GM04504 (cell line): ENCODE data around the gene ATP5F1D.
"Not testable (repeated sequence)": the region's sequence is repeated elsewhere in the genome, so short reads cannot be mapped to it uniquely, and the experiment has no call there.

Experiments
- DNase-seq: peaks from one replicate; pipeline ENCODE4 v3.0.0-alpha.2; 2012; ENCODE audit warnings: low read depth

Gene ATP5F1D

GRCh38 chr19:1241417-1242095 is at the start of gene ATP5F1D:
Gene ATP5F1D (plus strand): TSS chr19:1241751. CDS start chr19:1241851, 100 bp downstream.
- peak; percentile 82 for DNase-seq

- DNase-seq, result no peak
Observed at GRCh38 chr19:1199531-1199930, 42.0 kb upstream of the ATP5F1D start.

- not testable (repeated sequence) for DNase-seq
Observed at GRCh38 chr19:1200614-1201013, 40.9 kb upstream of the ATP5F1D start.

GRCh38 chr19:1205114-1206099 is 36.1 kb upstream of the ATP5F1D start, which contains the start of gene STK11:
Gene STK11 (plus strand): TSS chr19:1205778. CDS start chr19:1206914, 1,136 bp downstream.
- DNase-seq, result peak; percentile 94

- no peak for DNase-seq
Observed at GRCh38 chr19:1206150-1206863, 35.2 kb upstream of the ATP5F1D start.

- DNase-seq, result no peak
Observed at GRCh38 chr19:1206864-1207450, 34.6 kb upstream of the ATP5F1D start.

- DNase-seq, result not testable (repeated sequence)
Observed at GRCh38 chr19:1208830-1209229, 32.7 kb upstream of the ATP5F1D start.

GRCh38 chr19:1210227-1210538 is 31.4 kb upstream of the ATP5F1D start:
- no peak for DNase-seq

- no peak for DNase-seq
Observed at GRCh38 chr19:1211494-1212234, 29.9 kb upstream of the ATP5F1D start.

- peak; percentile 74 for DNase-seq
Observed at GRCh38 chr19:1213391-1214286, 27.9 kb upstream of the ATP5F1D start.

GRCh38 chr19:1214299-1214861 is 27.2 kb upstream of the ATP5F1D start:
- DNase-seq, result no peak

- DNase-seq, result no peak
Observed at GRCh38 chr19:1214862-1215731, 26.5 kb upstream of the ATP5F1D start.

- DNase-seq, result no peak
Observed at GRCh38 chr19:1216756-1217155, 24.8 kb upstream of the ATP5F1D start.

- no peak for DNase-seq
Observed at GRCh38 chr19:1217366-1217765, 24.2 kb upstream of the ATP5F1D start.

- no peak for DNase-seq
Observed at GRCh38 chr19:1218751-1219567, 22.6 kb upstream of the ATP5F1D start.

- no peak for DNase-seq
Observed at GRCh38 chr19:1219786-1220476, 21.6 kb upstream of the ATP5F1D start.

GRCh38 chr19:1220477-1220930 is 21.0 kb upstream of the ATP5F1D start:
- no peak for DNase-seq
